Kidney epithelial cell (primary cell): Measurements from ENCODE around the gene ATG4C. TPM values are rescaled to one million over a fixed set of nuclear protein-coding genes. Genes with fewer than 3 reads are reported as not detected.

ENCODE experiments used
- DNase-seq: peaks from one replicate; pipeline ENCODE4 v3.0.0-alpha.2; 2010; ENCODE audit warnings: low read depth
- H3K27me3 ChIP-seq: 2 replicates; pipeline ENCODE4 v1.6.0; 2011; ENCODE audit warnings: low read length; ENCODE audit not compliant: control insufficient read depth, insufficient read depth
- H3K36me3 ChIP-seq: 2 replicates; pipeline ENCODE4 v1.5.1; 2011; ENCODE audit warnings: low read length; ENCODE audit not compliant: control insufficient read depth, insufficient read depth
- H3K4me3 ChIP-seq: 2 replicates; pipeline ENCODE4 v1.5.1; 2011; ENCODE audit warnings: low read depth, mild to moderate bottlenecking, control low read depth, low read length
- total RNA-seq: library from RNA; depleted of rRNA; stranded (reverse); fragments of >200 nt; gene quantifications from 2 replicates; pipeline ENCODE4 v1.2.3, GENCODE V29; 2015
- TF ChIP-seq, protein P1 (sequence below): IDR thresholded peaks from 2 replicates; pipeline ENCODE4 v1.5.1; 2011; ENCODE audit warnings: mild to moderate bottlenecking, moderate library complexity, low read length, control low read depth, inconsistent platforms; ENCODE audit not compliant: insufficient read depth, poor library complexity, severe bottlenecking

Gene ATG4C
- total RNA-seq, 1 donor from 2014 or later: 5.6 TPM

DNA sequence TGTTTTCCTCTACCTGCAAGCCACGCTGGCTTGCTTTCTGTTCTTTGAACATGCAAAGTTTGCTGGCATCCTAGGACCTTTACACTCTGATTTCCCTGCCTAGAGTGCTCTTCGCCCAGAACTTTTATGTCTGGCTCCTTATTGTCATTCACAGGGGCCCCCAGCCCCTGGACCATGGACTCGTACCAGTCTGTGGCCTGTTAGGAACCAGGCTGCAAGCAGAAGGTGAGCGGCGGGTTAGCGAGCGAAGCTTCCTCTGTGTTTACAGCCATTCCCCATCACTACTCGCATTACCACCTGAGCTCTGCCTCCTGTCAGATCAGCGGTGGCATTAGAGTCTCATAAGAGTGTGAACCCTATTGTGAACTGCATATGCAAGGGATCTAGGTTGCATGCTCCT, 73.0 kb downstream of the ATG4C start:
- Histone ChIP-seq H3K27me3 (no peaks in the 10 kb centered on the region), H3K4me3 (no peak overlapping the region), H3K36me3 (no peaks in the 10 kb centered on the region)
- DNase-seq: no peak
- TF ChIP-seq, protein P1, sequence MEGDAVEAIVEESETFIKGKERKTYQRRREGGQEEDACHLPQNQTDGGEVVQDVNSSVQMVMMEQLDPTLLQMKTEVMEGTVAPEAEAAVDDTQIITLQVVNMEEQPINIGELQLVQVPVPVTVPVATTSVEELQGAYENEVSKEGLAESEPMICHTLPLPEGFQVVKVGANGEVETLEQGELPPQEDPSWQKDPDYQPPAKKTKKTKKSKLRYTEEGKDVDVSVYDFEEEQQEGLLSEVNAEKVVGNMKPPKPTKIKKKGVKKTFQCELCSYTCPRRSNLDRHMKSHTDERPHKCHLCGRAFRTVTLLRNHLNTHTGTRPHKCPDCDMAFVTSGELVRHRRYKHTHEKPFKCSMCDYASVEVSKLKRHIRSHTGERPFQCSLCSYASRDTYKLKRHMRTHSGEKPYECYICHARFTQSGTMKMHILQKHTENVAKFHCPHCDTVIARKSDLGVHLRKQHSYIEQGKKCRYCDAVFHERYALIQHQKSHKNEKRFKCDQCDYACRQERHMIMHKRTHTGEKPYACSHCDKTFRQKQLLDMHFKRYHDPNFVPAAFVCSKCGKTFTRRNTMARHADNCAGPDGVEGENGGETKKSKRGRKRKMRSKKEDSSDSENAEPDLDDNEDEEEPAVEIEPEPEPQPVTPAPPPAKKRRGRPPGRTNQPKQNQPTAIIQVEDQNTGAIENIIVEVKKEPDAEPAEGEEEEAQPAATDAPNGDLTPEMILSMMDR: no peak

DNA sequence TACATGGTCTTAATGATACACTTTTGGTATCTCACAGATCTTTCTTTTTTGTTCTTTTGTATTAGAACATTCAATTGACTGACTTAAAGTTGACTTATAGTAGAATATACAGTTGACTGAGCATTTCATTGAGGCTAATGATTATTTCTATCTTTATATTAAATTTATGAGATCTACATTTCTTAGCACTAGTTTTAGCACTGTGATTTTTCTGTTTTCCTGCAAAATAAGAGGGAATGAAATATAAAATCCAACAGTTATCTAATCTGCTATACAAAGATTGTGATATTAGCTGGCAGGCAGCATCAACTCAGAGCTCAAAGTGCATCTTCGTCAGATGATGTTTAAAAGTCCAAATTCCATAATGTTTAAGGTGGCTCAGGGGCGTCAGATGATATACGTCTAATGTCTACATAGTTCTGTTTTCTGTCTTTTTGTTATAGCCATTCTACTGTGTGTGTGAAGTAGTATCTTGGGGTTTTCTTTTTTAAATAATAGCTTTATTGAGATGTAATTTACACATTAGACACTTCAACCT, 85.4 kb downstream of the ATG4C start:
- DNase-seq: no peak
- H3K4me3 ChIP-seq: no peak overlapping the region
- TF ChIP-seq, protein P1: no peak
- H3K27me3 ChIP-seq: no peaks in the 10 kb centered on the region
- no peaks in the 10 kb centered on the region for H3K36me3 ChIP-seq

DNA sequence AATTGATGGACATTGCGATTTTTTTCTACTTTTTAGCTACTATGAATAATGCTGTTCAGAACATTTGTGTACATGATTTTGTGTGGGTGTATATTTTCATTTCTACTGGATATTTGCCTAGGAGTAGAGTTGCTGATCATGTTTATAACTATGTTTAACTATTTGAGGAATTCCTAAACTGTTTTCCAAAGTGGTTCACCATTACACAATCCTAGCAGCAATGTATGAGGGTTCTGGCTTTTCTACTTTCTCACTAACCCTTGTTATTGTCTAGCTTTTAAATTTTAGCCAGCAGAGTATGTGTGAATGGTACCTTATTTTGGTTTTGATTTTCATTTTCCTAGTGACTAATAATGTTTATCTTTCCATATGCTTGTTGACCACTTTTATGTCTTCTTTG, 86.2 kb downstream of the ATG4C start:
- H3K36me3 ChIP-seq: no peaks in the 10 kb centered on the region
- H3K27me3 ChIP-seq: no peaks in the 10 kb centered on the region
- H3K4me3 ChIP-seq: no peak overlapping the region
- TF ChIP-seq, protein P1: no peak
- DNase-seq: no peak

DNA sequence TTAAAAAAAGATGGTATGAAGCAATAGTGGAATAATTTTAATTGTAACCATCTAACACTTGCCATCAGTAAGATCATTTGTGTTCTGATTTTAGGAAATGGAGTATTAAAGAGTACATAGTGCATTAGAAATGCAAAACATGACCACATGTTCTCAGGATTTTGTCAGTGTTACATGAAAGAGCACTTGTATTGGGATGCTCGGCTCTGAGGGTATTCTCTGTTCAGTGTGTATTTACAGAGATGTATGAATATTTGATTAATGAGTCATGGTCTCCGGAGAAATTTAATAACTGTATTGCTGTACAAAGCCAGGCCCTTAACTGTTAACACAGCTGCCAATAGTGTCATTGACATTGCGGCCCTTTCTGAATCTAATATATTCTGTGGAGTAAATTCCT, 91.7 kb downstream of the ATG4C start:
- TF ChIP-seq, protein P1: no peak
- Histone ChIP-seq H3K4me3 (no peak overlapping the region), H3K36me3 (no peaks in the 10 kb centered on the region), H3K27me3 (no peaks in the 10 kb centered on the region)
- DNase-seq: no peak

DNA sequence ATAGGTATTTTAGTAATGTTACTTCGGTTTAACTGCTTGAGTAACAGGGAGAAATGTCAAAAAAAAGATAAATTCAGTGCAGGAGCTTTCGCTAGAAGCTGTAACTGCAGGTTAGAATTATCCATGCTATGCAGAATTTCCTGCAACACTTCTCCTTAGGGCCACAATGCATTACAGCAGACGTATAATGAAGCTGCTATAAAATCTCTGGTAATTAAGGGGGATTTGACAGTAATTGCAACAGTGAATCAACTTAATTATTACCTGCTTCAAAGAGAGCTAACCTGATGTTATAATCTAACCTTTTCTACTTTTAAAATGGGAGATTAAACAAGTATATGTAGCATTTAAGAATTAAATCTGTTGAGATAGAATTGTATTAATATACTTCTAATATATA, 92.6 kb downstream of the ATG4C start:
- H3K36me3 ChIP-seq: no peaks in the 10 kb centered on the region
- no peak for DNase-seq
- TF ChIP-seq, protein P1: no peak
- H3K27me3 ChIP-seq: no peaks in the 10 kb centered on the region
- H3K4me3 ChIP-seq: no peak overlapping the region

DNA sequence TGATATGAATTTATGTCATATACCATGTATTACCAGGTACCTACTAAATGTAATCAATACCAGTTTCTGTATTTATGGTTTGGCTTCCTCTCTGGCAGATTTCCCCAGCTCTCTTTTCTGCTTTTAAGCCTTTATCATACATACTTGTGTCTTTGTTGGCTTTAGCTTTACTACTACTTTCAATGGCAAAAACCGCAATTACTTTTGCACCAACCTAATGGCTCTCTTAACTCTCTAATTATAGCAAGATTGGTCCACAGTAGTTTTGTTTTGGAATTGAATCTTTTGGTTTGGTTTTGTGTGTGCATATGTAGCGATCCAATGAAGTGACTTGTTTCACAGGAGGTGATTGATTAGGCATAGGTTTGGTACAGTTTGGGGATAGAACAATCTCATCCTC, 93.6 kb downstream of the ATG4C start:
- no peaks in the 10 kb centered on the region for H3K36me3 ChIP-seq
- TF ChIP-seq, protein P1: no peak
- DNase-seq: no peak

More for the DNA sequence above, 93.6 kb downstream of the ATG4C start:
- Histone ChIP-seq H3K27me3 (no peaks in the 10 kb centered on the region), H3K4me3 (no peak overlapping the region)
